Measurements from ENCODE around the gene METTL22. TPM values are rescaled to one million over a fixed set of nuclear protein-coding genes. Genes with fewer than 3 reads are reported as not detected.

Gene METTL22
- total RNA-seq, 1 experiment from 2014 or later, result 39.8 TPM

DNA sequence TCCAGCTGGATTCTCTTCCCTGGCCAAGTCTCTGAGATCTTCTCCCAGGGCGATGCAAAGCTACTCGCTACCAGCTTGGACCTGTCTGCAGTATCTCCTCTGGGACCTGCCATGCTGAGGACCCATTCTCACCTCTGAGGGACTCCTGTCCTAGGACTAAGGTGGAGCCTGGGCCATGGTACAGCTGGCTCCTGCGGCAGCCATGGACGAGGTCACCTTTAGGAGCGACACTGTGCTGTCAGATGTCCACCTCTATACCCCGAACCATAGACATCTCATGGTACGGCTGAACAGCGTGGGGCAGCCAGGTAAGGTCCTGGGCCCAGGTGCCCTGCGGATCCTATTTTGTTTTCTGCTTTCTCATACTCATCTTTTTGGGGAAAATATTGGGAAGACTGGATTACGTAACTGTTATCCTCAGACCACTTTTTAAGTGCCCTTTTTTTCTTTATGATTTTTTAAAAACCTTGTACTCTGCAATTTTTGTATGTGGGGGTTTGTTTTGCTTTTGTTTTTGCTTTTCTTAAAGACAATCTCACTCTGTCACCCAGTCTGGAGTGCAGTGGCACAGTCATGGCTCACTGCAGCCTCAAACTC lies 4.1 kb downstream of the METTL22 start:
- POLR2A ChIA-PET, result no interaction called here
- Histone ChIP-seq H3K36me3 (ENCODE audit: control insufficient read depth, insufficient read depth, low read length) (no peaks in the 10 kb centered on the region; the same call in none of the 2 replicates), H3K4me3 (ENCODE audit: low read depth, low read length) (no peak overlapping the region), H3K9me3 (no peaks in the 10 kb centered on the region), H3K4me1 (no peaks in the 10 kb centered on the region), H3K27me3 (replicated peaks; ENCODE audit: control insufficient read depth, insufficient read depth, low read length) (no peaks in the 10 kb centered on the region)
- H3K4me3 Mint-ChIP-seq (ENCODE audit: unreplicated experiment), result no peak overlapping the region
- H3K36me3 Mint-ChIP-seq (ENCODE audit: insufficient read depth, unreplicated experiment), result peaks cover 28% of the 10 kb centered on the region
- CTCF ChIA-PET, result no interaction called here
- DNase-seq, result no peak
- H3K9me3 Mint-ChIP-seq (ENCODE audit: unreplicated experiment), result no peaks in the 10 kb centered on the region
- H3K27ac Mint-ChIP-seq (ENCODE audit: unreplicated experiment), result no peak overlapping the region
- no peaks in the 10 kb centered on the region for H3K27me3 Mint-ChIP-seq (ENCODE audit: insufficient read depth, unreplicated experiment)
- intact Hi-C loops (cut with micrococcal nuclease; ENCODE audit: unreplicated experiment), result no loop called here
- TF ChIP-seq CTCF (IDR thresholded peaks at IDR 0.05; ENCODE audit: insufficient read depth in 1 of 2, low read depth in 1 of 2, low read length in 1 of 2, severe bottlenecking in 1 of 2, unreplicated experiment in 1 of 2), result no peak
- no peaks in the 10 kb centered on the region for H3K4me1 Mint-ChIP-seq (ENCODE audit: low read depth, unreplicated experiment)
- BruUV-seq (replicated peaks), result no TSS peak

DNA sequence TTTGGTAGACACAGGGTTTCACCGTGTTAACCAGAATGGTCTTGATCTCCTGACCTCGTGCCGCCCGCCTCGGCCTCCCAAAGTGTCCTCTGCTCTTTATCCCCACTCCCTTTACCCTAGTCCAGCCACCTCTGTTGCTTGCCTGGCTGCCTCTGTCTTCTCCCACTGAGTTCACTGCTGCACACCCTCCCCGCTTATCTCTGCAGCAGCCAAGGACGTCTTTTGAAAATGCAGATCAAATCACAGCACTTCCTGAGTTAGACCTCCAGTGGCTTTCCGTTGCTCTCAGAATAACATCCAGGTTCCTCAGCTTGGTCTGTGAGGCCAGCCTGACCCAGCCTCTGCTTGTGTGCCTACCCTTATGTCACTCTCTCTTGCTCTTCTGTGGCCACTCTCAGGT lies 5.4 kb downstream of the METTL22 start:
- Mint-ChIP-seq H3K4me1 (ENCODE audit: low read depth, unreplicated experiment) (no peaks in the 10 kb centered on the region), H3K27me3 (ENCODE audit: insufficient read depth, unreplicated experiment) (no peaks in the 10 kb centered on the region), H3K36me3 (ENCODE audit: insufficient read depth, unreplicated experiment) (peaks cover 36% of the 10 kb centered on the region), H3K4me3 (ENCODE audit: unreplicated experiment) (no peak overlapping the region), H3K27ac (ENCODE audit: unreplicated experiment) (no peak overlapping the region), H3K9me3 (ENCODE audit: unreplicated experiment) (no peaks in the 10 kb centered on the region)
- DNase-seq, result no peak
- no peak overlapping the region for H3K4me3 ChIP-seq (ENCODE audit: low read depth, low read length)
- no peak for TF ChIP-seq CTCF (IDR thresholded peaks at IDR 0.05; ENCODE audit: insufficient read depth in 1 of 2, low read depth in 1 of 2, low read length in 1 of 2, severe bottlenecking in 1 of 2, unreplicated experiment in 1 of 2)
- H3K36me3 ChIP-seq (ENCODE audit: control insufficient read depth, insufficient read depth, low read length), result peaks cover 1% of the 10 kb centered on the region
- intact Hi-C loops (cut with micrococcal nuclease; ENCODE audit: unreplicated experiment), result no loop called here
- no peaks in the 10 kb centered on the region for H3K9me3 ChIP-seq
- H3K27me3 ChIP-seq (replicated peaks; ENCODE audit: control insufficient read depth, insufficient read depth, low read length), result no peaks in the 10 kb centered on the region
- no TSS peak for BruUV-seq (replicated peaks)
- ChIA-PET CTCF (no interaction called here), POLR2A (no interaction called here)
- H3K4me1 ChIP-seq, result no peaks in the 10 kb centered on the region

GRCh38 chr16:8627456-8627855 lies 6.0 kb downstream of the METTL22 start:
- intact Hi-C loops (cut with micrococcal nuclease; ENCODE audit: unreplicated experiment), result no loop called here
- peaks cover 41% of the 10 kb centered on the region for H3K36me3 Mint-ChIP-seq (ENCODE audit: insufficient read depth, unreplicated experiment)
- BruUV-seq (replicated peaks), result no TSS peak
- TF ChIP-seq CTCF (IDR thresholded peaks at IDR 0.05; ENCODE audit: insufficient read depth in 1 of 2, low read depth in 1 of 2, low read length in 1 of 2, severe bottlenecking in 1 of 2, unreplicated experiment in 1 of 2), result no peak
- Histone ChIP-seq H3K4me3 (ENCODE audit: low read depth, low read length) (no peak overlapping the region), H3K27me3 (replicated peaks; ENCODE audit: control insufficient read depth, insufficient read depth, low read length) (no peaks in the 10 kb centered on the region), H3K36me3 (ENCODE audit: control insufficient read depth, insufficient read depth, low read length) (peaks cover 1% of the 10 kb centered on the region), H3K9me3 (no peaks in the 10 kb centered on the region), H3K4me1 (no peaks in the 10 kb centered on the region)
- CTCF ChIA-PET, result no interaction called here
- no peaks in the 10 kb centered on the region for H3K9me3 Mint-ChIP-seq (ENCODE audit: unreplicated experiment)
- H3K27me3 Mint-ChIP-seq (ENCODE audit: insufficient read depth, unreplicated experiment), result no peaks in the 10 kb centered on the region
- DNase-seq, result no peak
- POLR2A ChIA-PET, result no interaction called here
- H3K4me3 Mint-ChIP-seq (ENCODE audit: unreplicated experiment), result no peak overlapping the region
- H3K27ac Mint-ChIP-seq (ENCODE audit: unreplicated experiment), result no peak overlapping the region
- no peaks in the 10 kb centered on the region for H3K4me1 Mint-ChIP-seq (ENCODE audit: low read depth, unreplicated experiment)

Data from Caco-2 (cell line).